Adipocyte (in vitro differentiated cells): ENCODE results near the gene DYDC2.

Experiments
- DNase-seq: peaks from one replicate; pipeline ENCODE4 v3.0.0-alpha.2; 2015; ENCODE audit warnings: low read depth
- H3K27me3 ChIP-seq: replicated peaks from 2 replicates; pipeline ENCODE4 v1.7.0; 2013; ENCODE audit warnings: mild to moderate bottlenecking, low read length, moderate library complexity; ENCODE audit not compliant: control insufficient read depth, insufficient read depth
- H3K36me3 ChIP-seq: 2 replicates; pipeline ENCODE4 v1.7.0; 2013; ENCODE audit warnings: low read length, mild to moderate bottlenecking, moderate library complexity; ENCODE audit not compliant: control insufficient read depth, insufficient read depth, severe bottlenecking
- H3K4me1 ChIP-seq: 2 replicates; pipeline ENCODE4 v1.7.0; 2013; ENCODE audit warnings: mild to moderate bottlenecking, low read length, moderate library complexity; ENCODE audit not compliant: control insufficient read depth, insufficient read depth
- H3K4me3 ChIP-seq: 2 replicates; pipeline ENCODE4 v1.7.0; 2013; ENCODE audit warnings: mild to moderate bottlenecking, low read length, moderate library complexity
- H3K9ac ChIP-seq: 2 replicates; pipeline ENCODE4 v1.7.0; 2013; ENCODE audit warnings: mild to moderate bottlenecking, low read length, moderate library complexity
- H3K9me3 ChIP-seq: 2 replicates; pipeline ENCODE4 v1.7.0; 2013; ENCODE audit warnings: mild to moderate bottlenecking, low read length, moderate library complexity; ENCODE audit not compliant: control insufficient read depth

The DYDC2 gene

DNA sequence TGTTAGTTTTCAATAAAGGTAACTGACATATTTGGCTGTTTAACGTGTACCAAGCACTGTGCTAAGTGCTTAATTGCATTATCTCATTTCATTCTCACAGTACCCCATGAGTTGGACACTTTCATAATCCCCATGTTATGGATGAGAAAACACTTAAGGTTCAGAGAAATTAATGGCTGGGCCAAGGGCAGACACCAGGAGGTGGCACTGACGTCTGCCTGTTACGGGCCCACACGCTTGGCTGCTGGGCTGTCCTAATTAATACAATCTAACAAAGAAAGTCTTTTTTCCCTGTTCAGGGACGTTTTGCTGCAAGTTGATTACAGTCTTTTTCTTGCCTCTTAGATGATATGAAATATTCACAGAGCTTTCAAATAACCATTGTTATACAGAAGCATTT lies 16.1 kb downstream of the DYDC2 start:
- peaks cover 14% of the 10 kb centered on the region for H3K27me3 ChIP-seq
- H3K4me1 ChIP-seq = no peaks in the 10 kb centered on the region
- no peak overlapping the region for H3K4me3 ChIP-seq
- H3K9ac ChIP-seq = no peak overlapping the region
- DNase-seq = no peak
- H3K9me3 ChIP-seq = peaks cover 14% of the 10 kb centered on the region
- H3K36me3 ChIP-seq = no peaks in the 10 kb centered on the region

DNA sequence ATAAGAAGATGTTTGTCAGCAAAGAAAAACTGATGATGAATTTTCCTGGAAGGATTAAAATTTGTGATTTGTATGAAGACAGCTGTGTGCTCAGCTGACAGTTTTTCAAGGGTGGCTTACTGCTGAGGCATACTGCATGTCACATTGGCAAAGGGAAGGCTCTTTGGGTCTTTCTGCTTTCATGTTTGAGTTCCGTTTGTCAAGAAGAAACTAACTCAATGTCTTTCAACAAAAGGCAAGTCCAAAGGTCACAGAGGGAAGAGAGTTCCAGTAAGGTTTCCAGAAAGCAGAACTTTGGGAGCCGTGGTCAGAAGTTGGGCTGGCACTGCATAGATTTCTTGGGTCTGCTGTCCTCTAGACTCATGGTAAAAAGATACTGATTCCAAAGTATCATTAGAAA lies 16.9 kb downstream of the DYDC2 start:
- DNase-seq = no peak
- Histone ChIP-seq H3K9me3 (peaks cover 5% of the 10 kb centered on the region), H3K4me1 (no peaks in the 10 kb centered on the region), H3K4me3 (no peak overlapping the region), H3K27me3 (peaks cover 15% of the 10 kb centered on the region), H3K9ac (no peak overlapping the region), H3K36me3 (no peaks in the 10 kb centered on the region)

DNA sequence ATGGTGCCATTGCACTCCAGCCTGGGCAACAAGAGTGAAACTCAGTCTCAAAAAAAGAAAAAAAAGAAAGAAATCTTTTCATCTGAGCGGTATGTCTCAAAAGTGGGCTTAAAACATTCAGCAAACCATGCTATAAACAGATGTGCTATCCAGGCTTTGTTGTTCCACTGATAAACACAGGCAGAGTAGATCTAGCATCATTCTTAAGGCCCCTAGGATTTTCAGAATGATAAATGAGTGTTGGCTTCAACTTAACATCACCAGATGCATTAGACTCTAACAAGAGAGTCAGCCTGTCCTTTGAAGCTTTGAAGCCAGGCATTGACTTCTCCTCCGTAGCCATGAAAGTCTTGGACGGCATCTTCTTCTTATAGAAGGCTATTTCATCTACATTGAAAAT lies 23.1 kb downstream of the DYDC2 start:
- Histone ChIP-seq H3K4me3 (no peak overlapping the region), H3K9ac (no peak overlapping the region), H3K4me1 (peaks cover 6% of the 10 kb centered on the region), H3K36me3 (no peaks in the 10 kb centered on the region), H3K27me3 (peaks cover 15% of the 10 kb centered on the region), H3K9me3 (no peaks in the 10 kb centered on the region)
- DNase-seq = no peak

DNA sequence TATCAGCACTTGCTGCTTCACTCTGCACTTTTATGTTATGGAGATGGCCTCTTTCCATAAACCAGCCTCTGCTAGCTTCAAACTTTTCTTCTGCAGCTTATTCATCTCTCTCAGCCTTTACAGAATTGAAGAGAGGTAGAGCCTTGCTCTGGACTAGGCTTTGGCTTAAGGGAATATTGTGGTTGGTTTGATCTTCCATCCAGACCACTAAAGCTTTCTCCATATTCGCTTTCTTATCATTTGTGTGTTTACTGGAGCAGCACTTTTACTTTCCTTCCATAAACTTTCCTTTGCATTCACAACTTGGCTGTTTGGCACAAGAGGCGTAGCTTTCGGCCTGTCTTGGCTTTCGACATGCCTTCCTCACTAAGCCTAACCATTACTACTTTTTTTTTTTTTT lies 23.6 kb downstream of the DYDC2 start:
- no peak overlapping the region for H3K9ac ChIP-seq
- H3K4me1 ChIP-seq = peaks cover 6% of the 10 kb centered on the region
- no peaks in the 10 kb centered on the region for H3K36me3 ChIP-seq
- H3K4me3 ChIP-seq = no peak overlapping the region
- peaks cover 15% of the 10 kb centered on the region for H3K27me3 ChIP-seq
- H3K9me3 ChIP-seq = no peaks in the 10 kb centered on the region
- no peak for DNase-seq

DNA sequence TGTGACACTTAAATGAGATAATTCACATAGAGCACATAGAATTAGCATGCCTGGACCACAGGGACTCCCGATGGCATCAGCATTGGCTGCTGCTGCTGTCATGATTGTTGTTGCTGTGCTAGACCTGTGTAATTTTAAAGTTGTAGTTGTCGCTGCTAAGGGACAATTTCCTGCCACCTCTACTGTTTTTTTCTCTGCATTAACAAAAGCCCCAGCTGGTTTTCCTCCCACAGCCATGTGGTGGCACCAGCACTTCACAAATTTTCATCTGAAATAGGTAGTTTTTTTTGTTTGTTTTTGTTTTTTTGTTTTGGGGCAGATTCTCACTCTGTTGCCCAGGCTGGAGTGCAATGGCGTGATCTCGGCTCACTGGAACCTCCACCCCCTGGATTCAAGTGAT lies 26.4 kb downstream of the DYDC2 start:
- no peaks in the 10 kb centered on the region for H3K9me3 ChIP-seq
- no peak overlapping the region for H3K9ac ChIP-seq
- peaks cover 29% of the 10 kb centered on the region for H3K4me1 ChIP-seq
- peak; percentile 79 for DNase-seq
- H3K36me3 ChIP-seq = no peaks in the 10 kb centered on the region
- no peaks in the 10 kb centered on the region for H3K27me3 ChIP-seq
- H3K4me3 ChIP-seq = no peak overlapping the region

DNA sequence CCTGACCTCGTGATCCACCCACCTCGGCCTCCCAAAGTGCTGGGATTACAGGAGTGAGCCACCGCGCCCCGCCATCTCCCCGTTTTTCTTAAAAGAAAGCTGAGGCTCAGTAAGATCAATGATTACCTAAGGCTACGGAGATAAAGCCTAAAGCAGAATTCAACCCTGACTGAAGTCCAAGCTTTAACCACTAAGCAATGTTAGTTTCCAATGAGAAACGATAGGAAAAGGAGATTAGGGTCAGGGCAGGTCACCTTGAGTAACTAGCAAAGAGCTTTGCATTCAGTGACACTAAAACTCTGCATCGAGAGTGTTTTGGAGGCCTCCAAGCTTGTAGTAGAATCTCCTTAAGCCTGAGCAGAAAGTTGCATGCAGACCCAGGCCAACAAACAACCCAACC lies 34.2 kb downstream of the DYDC2 start:
- H3K27me3 ChIP-seq = no peaks in the 10 kb centered on the region
- H3K4me3 ChIP-seq = no peak overlapping the region
- no peak for DNase-seq
- no peak overlapping the region for H3K9ac ChIP-seq
- no peaks in the 10 kb centered on the region for H3K36me3 ChIP-seq
- H3K9me3 ChIP-seq = no peaks in the 10 kb centered on the region
- peaks cover 48% of the 10 kb centered on the region for H3K4me1 ChIP-seq

DNA sequence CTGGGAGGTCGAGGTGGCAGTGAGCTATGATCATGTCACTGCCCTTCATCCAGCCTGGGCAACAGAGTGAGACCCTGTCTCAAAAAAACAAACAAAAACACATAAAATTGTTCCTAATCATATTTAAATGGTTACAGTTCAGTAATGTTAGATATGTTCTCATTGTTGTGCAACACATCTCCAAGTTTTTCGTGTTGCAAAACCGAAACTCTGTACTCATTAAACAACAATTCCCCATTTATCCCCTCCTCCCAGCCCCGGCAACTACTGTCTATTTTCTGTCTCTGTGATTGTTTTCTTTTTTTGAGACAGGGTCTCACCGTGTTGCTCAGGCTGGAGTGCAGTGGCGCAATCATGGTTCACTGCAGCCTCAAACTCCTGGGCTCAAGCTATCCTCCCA lies 35.7 kb downstream of the DYDC2 start:
- Histone ChIP-seq H3K4me3 (peak overlapping the region; percentile 55), H3K9me3 (no peaks in the 10 kb centered on the region), H3K4me1 (peaks cover 33% of the 10 kb centered on the region), H3K27me3 (no peaks in the 10 kb centered on the region), H3K36me3 (no peaks in the 10 kb centered on the region), H3K9ac (peak overlapping the region; percentile 63)
- peak; percentile 68 for DNase-seq

DNA sequence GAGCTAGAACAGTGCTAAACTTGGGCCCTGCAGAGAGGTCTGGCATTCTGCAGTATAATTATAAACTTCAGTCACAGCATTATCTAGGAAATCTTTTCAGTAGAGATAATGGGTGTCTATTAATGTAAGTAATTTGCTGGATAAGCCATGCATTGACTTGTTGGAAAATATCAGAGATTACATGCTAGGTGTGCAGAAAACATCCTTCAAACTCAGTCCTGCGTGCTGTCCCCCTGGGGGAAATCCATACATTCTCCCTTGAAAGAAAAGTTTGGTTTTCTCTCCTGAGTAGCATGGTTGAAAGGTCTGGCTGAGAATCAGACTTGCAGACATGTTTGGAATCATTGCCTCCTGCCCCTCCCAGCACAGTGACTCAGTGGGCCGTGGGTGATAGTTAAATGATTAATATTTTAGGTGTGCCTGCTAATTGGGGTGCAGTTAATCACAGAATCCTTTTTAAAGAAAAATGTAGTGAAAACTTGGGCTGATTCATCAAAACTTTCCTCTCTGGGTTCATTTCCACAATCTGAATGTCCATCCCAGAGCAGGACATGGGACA lies 37.9 kb downstream of the DYDC2 start:
- Histone ChIP-seq H3K36me3 (no peaks in the 10 kb centered on the region), H3K27me3 (no peaks in the 10 kb centered on the region), H3K4me3 (no peak overlapping the region), H3K9me3 (no peaks in the 10 kb centered on the region), H3K4me1 (peaks cover 15% of the 10 kb centered on the region), H3K9ac (no peak overlapping the region)
- no peak for DNase-seq

DNA sequence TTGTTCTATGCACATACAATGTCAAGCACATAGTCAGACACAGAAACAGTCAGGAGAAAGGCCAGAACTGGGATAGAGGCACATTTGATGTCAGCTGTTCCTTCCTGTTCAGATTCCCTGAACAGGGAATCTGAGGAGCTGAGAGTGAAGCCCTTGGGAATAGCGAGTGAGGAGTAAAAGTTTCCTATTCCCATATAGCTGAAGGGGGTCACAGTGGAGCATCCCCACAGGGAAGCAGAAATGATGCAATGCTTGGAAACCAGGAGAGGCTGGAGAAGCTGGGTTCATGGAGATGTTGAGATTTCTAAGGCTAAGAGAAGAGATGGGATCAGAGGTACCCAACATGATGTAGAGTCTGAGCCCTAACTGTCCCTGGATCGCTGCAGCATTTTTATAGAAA lies 40.4 kb downstream of the DYDC2 start:
- Histone ChIP-seq H3K9me3 (no peaks in the 10 kb centered on the region), H3K36me3 (no peaks in the 10 kb centered on the region), H3K4me1 (peaks cover 20% of the 10 kb centered on the region), H3K27me3 (no peaks in the 10 kb centered on the region), H3K4me3 (no peak overlapping the region), H3K9ac (no peak overlapping the region)
- DNase-seq = no peak

DNA sequence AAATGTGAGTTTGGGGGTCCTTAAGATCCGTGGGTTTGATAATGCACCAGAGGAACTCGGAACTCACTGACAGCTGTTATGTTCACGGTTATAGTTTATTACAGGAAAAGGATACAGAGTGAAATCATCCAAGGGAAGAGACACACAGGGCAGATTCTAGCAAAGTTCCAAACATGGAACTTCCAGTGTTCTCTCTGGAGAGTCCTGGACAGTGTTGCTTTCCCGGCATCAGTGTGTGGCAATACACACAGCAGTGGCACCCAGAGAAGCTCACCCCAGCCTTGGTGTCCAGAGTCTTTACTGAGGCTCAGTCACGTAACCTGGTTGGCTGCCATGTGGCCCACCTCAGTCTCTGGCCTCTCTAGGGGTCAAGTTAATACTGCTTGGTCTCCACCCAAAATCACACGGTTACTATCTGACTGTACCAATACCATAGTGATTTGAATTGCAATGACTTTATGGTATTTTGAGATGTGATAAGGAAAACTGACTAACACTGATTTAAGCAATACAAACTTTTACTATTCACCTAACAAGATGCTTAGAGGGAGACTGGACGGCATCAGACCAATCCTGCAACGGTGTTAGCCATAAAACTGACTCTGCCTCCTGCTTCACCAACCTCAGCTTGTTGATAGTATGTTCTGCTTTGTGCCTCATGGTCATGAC lies 43.7 kb downstream of the DYDC2 start:
- no peaks in the 10 kb centered on the region for H3K9me3 ChIP-seq
- no peaks in the 10 kb centered on the region for H3K27me3 ChIP-seq
- H3K4me3 ChIP-seq = no peak overlapping the region
- H3K36me3 ChIP-seq = no peaks in the 10 kb centered on the region
- H3K4me1 ChIP-seq = peaks cover 19% of the 10 kb centered on the region
- H3K9ac ChIP-seq = no peak overlapping the region
- DNase-seq = no peak

DNA sequence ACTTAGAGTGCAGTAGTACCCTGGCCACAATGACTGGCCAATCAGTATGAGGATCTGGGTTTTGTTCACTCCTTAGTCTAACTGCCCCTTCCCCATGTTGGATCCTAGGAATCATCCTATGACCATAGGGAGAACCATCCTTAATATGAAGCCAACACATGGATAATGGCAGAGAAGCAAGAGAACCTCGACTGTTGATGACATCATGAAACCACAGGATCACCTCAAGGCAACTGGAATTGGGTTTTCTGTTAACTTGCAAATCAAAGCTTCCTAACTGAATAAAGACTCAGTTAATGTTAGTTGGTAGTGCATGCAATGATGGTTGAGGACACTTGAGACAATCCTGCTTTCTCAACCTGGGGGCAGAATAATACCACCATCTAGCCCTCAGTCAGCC lies 48.5 kb downstream of the DYDC2 start:
- peaks cover 19% of the 10 kb centered on the region for H3K4me1 ChIP-seq
- no peak for DNase-seq

DNA sequence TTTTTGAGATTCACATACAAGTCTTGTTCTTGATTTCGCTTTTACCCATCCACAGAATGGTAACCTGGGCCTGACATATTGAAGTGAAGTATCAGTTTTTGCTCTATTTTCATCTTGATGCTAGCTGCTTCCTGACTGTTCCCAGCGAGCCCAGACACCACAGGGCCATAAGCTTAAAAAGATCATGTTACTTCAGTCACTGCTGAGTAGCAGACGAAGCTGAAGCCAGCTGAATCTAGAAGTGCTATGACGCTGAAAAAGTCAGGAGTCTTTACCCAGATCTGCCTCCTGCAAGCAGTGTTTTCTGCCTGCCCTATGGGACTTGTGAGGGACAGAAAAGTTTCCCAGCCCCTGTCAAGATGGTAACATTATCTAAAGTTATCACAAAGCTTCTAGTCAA lies 49.0 kb downstream of the DYDC2 start:
- peak; percentile 39 for DNase-seq
- Histone ChIP-seq H3K9ac (no peak overlapping the region), H3K4me3 (no peak overlapping the region), H3K36me3 (no peaks in the 10 kb centered on the region), H3K9me3 (no peaks in the 10 kb centered on the region), H3K27me3 (no peaks in the 10 kb centered on the region), H3K4me1 (peaks cover 20% of the 10 kb centered on the region)

More for the DNA sequence above, 48.5 kb downstream of the DYDC2 start:
- Histone ChIP-seq H3K4me3 (no peak overlapping the region), H3K27me3 (no peaks in the 10 kb centered on the region), H3K36me3 (no peaks in the 10 kb centered on the region), H3K9ac (no peak overlapping the region), H3K9me3 (no peaks in the 10 kb centered on the region)
